GM23338 (cell line): ENCODE data around the gene IGF2BP1. TPM values are rescaled to one million over a fixed set of nuclear protein-coding genes. Genes with fewer than 3 reads are reported as not detected.

ENCODE experiments used
- ATAC-seq: fragments of 200-7000 bp; cut with Tn5 transposase; 3 replicates; pipeline ENCODE4 v1.9.1; 2020
- DNase-seq: peaks from one replicate; pipeline ENCODE4 v3.0.0-alpha.2; 2015; ENCODE audit warnings: low spot score
- H2AFZ ChIP-seq: fragments of 200-600 bp; sonication (generic); 2 replicates; pipeline ENCODE4 v1.8.0; 2016; ENCODE audit warnings: antibody characterized with exemption, mild to moderate bottlenecking, moderate library complexity
- H3F3A ChIP-seq: fragments of 200-600 bp; sonication (generic); replicated peaks from 2 replicates; pipeline ENCODE4 v1.8.0; 2017; ENCODE audit warnings: antibody characterized with exemption, mixed run types, low read depth
- H3K27ac ChIP-seq: fragments of 200-600 bp; sonication (generic); 2 replicates; pipeline ENCODE4 v1.6.1; 2016; ENCODE audit warnings: low read depth
- H3K27me3 ChIP-seq: fragments of 200-600 bp; sonication (generic); 2 replicates; pipeline ENCODE4 v1.8.0; 2016; ENCODE audit warnings: mild to moderate bottlenecking, mixed run types, moderate library complexity; ENCODE audit not compliant: insufficient read depth
- H3K36me3 ChIP-seq: fragments of 200-600 bp; sonication (generic); 2 replicates; pipeline ENCODE4 v1.8.0; 2016; ENCODE audit warnings: mild to moderate bottlenecking; ENCODE audit not compliant: insufficient read depth
- H3K4me1 ChIP-seq: fragments of 200-600 bp; sonication (generic); 2 replicates; pipeline ENCODE4 v1.8.0; 2016; ENCODE audit warnings: mild to moderate bottlenecking, moderate library complexity; ENCODE audit not compliant: insufficient read depth
- H3K4me2 ChIP-seq: fragments of 200-600 bp; sonication (generic); 2 replicates; pipeline ENCODE4 v1.7.1; 2017; ENCODE audit warnings: mixed run types
- H3K4me3 ChIP-seq: fragments of 200-600 bp; sonication (generic); 2 replicates; pipeline ENCODE4 v1.6.1; 2016; ENCODE audit warnings: mixed run types
- H3K79me2 ChIP-seq: fragments of 200-600 bp; sonication (generic); replicated peaks from 2 replicates; pipeline ENCODE4 v1.8.0; 2017; ENCODE audit warnings: mild to moderate bottlenecking; ENCODE audit not compliant: insufficient read depth
- H3K9me2 ChIP-seq: fragments of 200-600 bp; sonication (generic); 2 replicates; pipeline ENCODE4 v1.8.0; 2017; ENCODE audit not compliant: insufficient read depth
- H4K20me1 ChIP-seq: fragments of 200-600 bp; sonication (generic); replicated peaks from 2 replicates; pipeline ENCODE4 v1.8.0; 2017; ENCODE audit warnings: mild to moderate bottlenecking; ENCODE audit not compliant: insufficient read depth
- H3K27ac Mint-ChIP-seq: 2 replicates; pipeline ENCODE4 v1.8.0; 2020; ENCODE audit warnings: inconsistent platforms, mild to moderate bottlenecking, moderate library complexity, mixed read lengths
- H3K27me3 Mint-ChIP-seq: 3 replicates; pipeline ENCODE4 v1.8.0; 2022; ENCODE audit warnings: low read depth, mild to moderate bottlenecking, moderate library complexity, mixed read lengths, inconsistent platforms; ENCODE audit not compliant: insufficient read depth, poor library complexity
- H3K36me3 Mint-ChIP-seq: 3 replicates; pipeline ENCODE4 v1.8.0; 2021; ENCODE audit warnings: low read depth, mild to moderate bottlenecking, inconsistent platforms, moderate library complexity, mixed read lengths
- H3K4me1 Mint-ChIP-seq: 3 replicates; pipeline ENCODE4 v1.8.0; 2020; ENCODE audit warnings: mild to moderate bottlenecking, inconsistent platforms, mixed read lengths
- H3K4me3 Mint-ChIP-seq: 3 replicates; pipeline ENCODE4 v1.8.0; 2021; ENCODE audit warnings: moderate library complexity, mild to moderate bottlenecking, inconsistent platforms, mixed read lengths
- H3K9me3 Mint-ChIP-seq: 3 replicates; pipeline ENCODE4 v1.8.0; 2020; ENCODE audit warnings: moderate library complexity, mild to moderate bottlenecking, inconsistent platforms, mixed read lengths
- CREB1 ChIP-seq: fragments of 250-450 bp; sonication (Bioruptor Pico); IDR thresholded peaks from 2 replicates; pipeline ENCODE4 v1.5.0; 2020; ENCODE audit warnings: low read depth, mild to moderate bottlenecking, moderate library complexity
- EZH2 ChIP-seq: fragments of 200-600 bp; sonication (generic); IDR thresholded peaks from one replicate; pipeline ENCODE4 v1.8.0; 2017; ENCODE audit warnings: antibody characterized with exemption, mild to moderate bottlenecking, low read depth; ENCODE audit not compliant: unreplicated experiment
- EZH2phosphoT487 ChIP-seq: fragments of 200-600 bp; sonication (generic); IDR thresholded peaks from one replicate; pipeline ENCODE4 v1.8.1; 2018; ENCODE audit warnings: antibody characterized with exemption; ENCODE audit not compliant: unreplicated experiment
- JUNB ChIP-seq: IDR thresholded peaks from one replicate; pipeline ENCODE4 v1.6.1; 2016; ENCODE audit warnings: antibody characterized with exemption; ENCODE audit not compliant: unreplicated experiment
- NANOG ChIP-seq: IDR thresholded peaks from 2 replicates; pipeline ENCODE4 v1.6.1; 2016; ENCODE audit warnings: antibody characterized with exemption, borderline replicate concordance
- POLR2AphosphoS5 ChIP-seq: IDR thresholded peaks from 2 replicates; pipeline ENCODE4 v1.6.1; 2016; ENCODE audit warnings: antibody characterized with exemption, low read depth
- STAT1 ChIP-seq: IDR thresholded peaks from one replicate; pipeline ENCODE4 v1.6.1; 2016; ENCODE audit warnings: antibody characterized with exemption; ENCODE audit not compliant: unreplicated experiment
- ZNF114 ChIP-seq: fragments of 250-450 bp; sonication (Bioruptor Pico); IDR thresholded peaks from 2 replicates; pipeline ENCODE4 v1.5.0; 2020; ENCODE audit warnings: mild to moderate bottlenecking, moderate library complexity
- ZNF331 ChIP-seq: fragments of 250-450 bp; sonication (Bioruptor Pico); IDR thresholded peaks from 2 replicates; pipeline ENCODE4 v1.5.0; 2020; ENCODE audit warnings: low read depth, mild to moderate bottlenecking, moderate library complexity
- polyA plus RNA-seq: library from polyadenylated mRNA; unstranded; fragments of >200 nt; fragmentation: Nextera tagmentation; extraction: Ambion mirVana; gene quantifications from 2 replicates; pipeline ENCODE4 v1.2.1, GENCODE V29; 2016
- total RNA-seq: library from RNA; depleted of rRNA; stranded (reverse); fragments of >200 nt; shearing (Covaris generic); gene quantifications from 2 replicates; pipeline ENCODE4 v1.2.3, GENCODE V29; 2014
- TF ChIP-seq, protein P1 (sequence below), 2 experiments: fragments of 200-600 bp in 1 of 2; sonication (generic) in 1 of 2; conservative IDR thresholded peaks; 2 replicates each; pipeline versions ENCODE4 v1.5.1 to v1.6.1; 2016 to 2017; ENCODE audit warnings: antibody characterized with exemption in 2 of 2, low read depth in 2 of 2, mild to moderate bottlenecking in 2 of 2, moderate library complexity in 1 of 2
- TF ChIP-seq, protein P2 (sequence below): IDR thresholded peaks from one replicate; pipeline ENCODE4 v1.6.1; 2018; ENCODE audit warnings: antibody characterized with exemption; ENCODE audit not compliant: unreplicated experiment
- TF ChIP-seq, protein P3 (sequence below): fragments of 250-450 bp; sonication (Bioruptor Pico); IDR thresholded peaks from 2 replicates; pipeline ENCODE4 v1.5.0; 2020; ENCODE audit warnings: mild to moderate bottlenecking, moderate library complexity
- TF ChIP-seq, protein P4 (sequence below): IDR thresholded peaks from 2 replicates; pipeline ENCODE4 v1.6.1; 2016; ENCODE audit warnings: antibody characterized with exemption

The IGF2BP1 gene
- total and polyA plus RNA-seq, 2 experiments from 2014 or later: 68.6 to 249 TPM

DNA sequence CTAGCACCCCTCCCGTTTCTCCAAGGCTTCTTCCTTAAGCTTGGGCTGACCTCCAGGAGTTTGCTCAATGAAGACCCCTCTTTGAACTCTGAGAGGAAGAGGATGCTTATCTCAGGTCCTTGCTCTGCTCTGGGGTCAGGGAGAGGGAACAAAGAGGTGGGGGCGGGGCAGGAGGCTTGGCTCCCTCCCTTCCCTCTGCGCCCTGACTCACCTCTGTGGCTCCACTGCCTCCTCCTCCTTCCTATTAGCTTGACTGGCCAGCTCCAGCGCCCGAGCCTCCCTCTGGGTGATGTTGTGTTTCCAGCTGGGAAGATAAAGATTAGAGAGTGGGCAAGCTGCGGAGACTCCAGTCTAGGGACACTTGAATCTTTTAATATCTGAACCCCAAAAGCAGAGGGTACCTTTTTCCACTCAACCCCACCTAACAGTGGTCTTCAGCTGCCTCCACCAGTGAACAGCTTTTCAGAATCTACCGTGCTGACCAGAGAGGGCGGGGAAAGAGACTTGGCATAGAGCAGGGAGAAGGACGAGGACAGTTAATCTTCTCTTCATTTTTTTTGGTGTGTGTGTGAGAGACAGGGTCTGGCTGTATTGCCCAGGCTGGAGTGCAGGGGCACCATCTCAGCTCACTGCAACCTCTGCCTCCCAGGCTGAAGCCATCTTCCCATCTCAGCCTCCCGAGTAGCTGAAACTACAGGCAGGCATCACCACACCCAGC, 35.5 kb upstream of the IGF2BP1 start:
- no peaks in the 10 kb centered on the region for H3K79me2 ChIP-seq
- Mint-ChIP-seq H3K36me3 (no peaks in the 10 kb centered on the region), H3K27ac (no peak overlapping the region), H3K9me3 (no peaks in the 10 kb centered on the region), H3K4me1 (peaks cover 23% of the 10 kb centered on the region), H3K4me3 (peak overlapping the region; percentile 44), H3K27me3 (peaks cover 23% of the 10 kb centered on the region)
- no peaks in the 10 kb centered on the region for H4K20me1 ChIP-seq
- no peaks in the 10 kb centered on the region for H3K9me2 ChIP-seq
- H2AFZ ChIP-seq: peak overlapping the region; percentile 97
- H3K27ac ChIP-seq: no peak overlapping the region
- TF ChIP-seq POLR2AphosphoS5: no peak
- TF ChIP-seq, protein P1, sequence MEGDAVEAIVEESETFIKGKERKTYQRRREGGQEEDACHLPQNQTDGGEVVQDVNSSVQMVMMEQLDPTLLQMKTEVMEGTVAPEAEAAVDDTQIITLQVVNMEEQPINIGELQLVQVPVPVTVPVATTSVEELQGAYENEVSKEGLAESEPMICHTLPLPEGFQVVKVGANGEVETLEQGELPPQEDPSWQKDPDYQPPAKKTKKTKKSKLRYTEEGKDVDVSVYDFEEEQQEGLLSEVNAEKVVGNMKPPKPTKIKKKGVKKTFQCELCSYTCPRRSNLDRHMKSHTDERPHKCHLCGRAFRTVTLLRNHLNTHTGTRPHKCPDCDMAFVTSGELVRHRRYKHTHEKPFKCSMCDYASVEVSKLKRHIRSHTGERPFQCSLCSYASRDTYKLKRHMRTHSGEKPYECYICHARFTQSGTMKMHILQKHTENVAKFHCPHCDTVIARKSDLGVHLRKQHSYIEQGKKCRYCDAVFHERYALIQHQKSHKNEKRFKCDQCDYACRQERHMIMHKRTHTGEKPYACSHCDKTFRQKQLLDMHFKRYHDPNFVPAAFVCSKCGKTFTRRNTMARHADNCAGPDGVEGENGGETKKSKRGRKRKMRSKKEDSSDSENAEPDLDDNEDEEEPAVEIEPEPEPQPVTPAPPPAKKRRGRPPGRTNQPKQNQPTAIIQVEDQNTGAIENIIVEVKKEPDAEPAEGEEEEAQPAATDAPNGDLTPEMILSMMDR (conservative IDR thresholded peaks at IDR 0.05; ENCODE audit: low read depth in 2 of 2): no peak
- no peak for TF ChIP-seq EZH2
- TF ChIP-seq NANOG: no peak
- TF ChIP-seq, protein P2, sequence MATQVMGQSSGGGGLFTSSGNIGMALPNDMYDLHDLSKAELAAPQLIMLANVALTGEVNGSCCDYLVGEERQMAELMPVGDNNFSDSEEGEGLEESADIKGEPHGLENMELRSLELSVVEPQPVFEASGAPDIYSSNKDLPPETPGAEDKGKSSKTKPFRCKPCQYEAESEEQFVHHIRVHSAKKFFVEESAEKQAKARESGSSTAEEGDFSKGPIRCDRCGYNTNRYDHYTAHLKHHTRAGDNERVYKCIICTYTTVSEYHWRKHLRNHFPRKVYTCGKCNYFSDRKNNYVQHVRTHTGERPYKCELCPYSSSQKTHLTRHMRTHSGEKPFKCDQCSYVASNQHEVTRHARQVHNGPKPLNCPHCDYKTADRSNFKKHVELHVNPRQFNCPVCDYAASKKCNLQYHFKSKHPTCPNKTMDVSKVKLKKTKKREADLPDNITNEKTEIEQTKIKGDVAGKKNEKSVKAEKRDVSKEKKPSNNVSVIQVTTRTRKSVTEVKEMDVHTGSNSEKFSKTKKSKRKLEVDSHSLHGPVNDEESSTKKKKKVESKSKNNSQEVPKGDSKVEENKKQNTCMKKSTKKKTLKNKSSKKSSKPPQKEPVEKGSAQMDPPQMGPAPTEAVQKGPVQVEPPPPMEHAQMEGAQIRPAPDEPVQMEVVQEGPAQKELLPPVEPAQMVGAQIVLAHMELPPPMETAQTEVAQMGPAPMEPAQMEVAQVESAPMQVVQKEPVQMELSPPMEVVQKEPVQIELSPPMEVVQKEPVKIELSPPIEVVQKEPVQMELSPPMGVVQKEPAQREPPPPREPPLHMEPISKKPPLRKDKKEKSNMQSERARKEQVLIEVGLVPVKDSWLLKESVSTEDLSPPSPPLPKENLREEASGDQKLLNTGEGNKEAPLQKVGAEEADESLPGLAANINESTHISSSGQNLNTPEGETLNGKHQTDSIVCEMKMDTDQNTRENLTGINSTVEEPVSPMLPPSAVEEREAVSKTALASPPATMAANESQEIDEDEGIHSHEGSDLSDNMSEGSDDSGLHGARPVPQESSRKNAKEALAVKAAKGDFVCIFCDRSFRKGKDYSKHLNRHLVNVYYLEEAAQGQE: no peak
- TF ChIP-seq ZNF114 (CRISPR knock-in tag): no peak
- TF ChIP-seq, protein P3, sequence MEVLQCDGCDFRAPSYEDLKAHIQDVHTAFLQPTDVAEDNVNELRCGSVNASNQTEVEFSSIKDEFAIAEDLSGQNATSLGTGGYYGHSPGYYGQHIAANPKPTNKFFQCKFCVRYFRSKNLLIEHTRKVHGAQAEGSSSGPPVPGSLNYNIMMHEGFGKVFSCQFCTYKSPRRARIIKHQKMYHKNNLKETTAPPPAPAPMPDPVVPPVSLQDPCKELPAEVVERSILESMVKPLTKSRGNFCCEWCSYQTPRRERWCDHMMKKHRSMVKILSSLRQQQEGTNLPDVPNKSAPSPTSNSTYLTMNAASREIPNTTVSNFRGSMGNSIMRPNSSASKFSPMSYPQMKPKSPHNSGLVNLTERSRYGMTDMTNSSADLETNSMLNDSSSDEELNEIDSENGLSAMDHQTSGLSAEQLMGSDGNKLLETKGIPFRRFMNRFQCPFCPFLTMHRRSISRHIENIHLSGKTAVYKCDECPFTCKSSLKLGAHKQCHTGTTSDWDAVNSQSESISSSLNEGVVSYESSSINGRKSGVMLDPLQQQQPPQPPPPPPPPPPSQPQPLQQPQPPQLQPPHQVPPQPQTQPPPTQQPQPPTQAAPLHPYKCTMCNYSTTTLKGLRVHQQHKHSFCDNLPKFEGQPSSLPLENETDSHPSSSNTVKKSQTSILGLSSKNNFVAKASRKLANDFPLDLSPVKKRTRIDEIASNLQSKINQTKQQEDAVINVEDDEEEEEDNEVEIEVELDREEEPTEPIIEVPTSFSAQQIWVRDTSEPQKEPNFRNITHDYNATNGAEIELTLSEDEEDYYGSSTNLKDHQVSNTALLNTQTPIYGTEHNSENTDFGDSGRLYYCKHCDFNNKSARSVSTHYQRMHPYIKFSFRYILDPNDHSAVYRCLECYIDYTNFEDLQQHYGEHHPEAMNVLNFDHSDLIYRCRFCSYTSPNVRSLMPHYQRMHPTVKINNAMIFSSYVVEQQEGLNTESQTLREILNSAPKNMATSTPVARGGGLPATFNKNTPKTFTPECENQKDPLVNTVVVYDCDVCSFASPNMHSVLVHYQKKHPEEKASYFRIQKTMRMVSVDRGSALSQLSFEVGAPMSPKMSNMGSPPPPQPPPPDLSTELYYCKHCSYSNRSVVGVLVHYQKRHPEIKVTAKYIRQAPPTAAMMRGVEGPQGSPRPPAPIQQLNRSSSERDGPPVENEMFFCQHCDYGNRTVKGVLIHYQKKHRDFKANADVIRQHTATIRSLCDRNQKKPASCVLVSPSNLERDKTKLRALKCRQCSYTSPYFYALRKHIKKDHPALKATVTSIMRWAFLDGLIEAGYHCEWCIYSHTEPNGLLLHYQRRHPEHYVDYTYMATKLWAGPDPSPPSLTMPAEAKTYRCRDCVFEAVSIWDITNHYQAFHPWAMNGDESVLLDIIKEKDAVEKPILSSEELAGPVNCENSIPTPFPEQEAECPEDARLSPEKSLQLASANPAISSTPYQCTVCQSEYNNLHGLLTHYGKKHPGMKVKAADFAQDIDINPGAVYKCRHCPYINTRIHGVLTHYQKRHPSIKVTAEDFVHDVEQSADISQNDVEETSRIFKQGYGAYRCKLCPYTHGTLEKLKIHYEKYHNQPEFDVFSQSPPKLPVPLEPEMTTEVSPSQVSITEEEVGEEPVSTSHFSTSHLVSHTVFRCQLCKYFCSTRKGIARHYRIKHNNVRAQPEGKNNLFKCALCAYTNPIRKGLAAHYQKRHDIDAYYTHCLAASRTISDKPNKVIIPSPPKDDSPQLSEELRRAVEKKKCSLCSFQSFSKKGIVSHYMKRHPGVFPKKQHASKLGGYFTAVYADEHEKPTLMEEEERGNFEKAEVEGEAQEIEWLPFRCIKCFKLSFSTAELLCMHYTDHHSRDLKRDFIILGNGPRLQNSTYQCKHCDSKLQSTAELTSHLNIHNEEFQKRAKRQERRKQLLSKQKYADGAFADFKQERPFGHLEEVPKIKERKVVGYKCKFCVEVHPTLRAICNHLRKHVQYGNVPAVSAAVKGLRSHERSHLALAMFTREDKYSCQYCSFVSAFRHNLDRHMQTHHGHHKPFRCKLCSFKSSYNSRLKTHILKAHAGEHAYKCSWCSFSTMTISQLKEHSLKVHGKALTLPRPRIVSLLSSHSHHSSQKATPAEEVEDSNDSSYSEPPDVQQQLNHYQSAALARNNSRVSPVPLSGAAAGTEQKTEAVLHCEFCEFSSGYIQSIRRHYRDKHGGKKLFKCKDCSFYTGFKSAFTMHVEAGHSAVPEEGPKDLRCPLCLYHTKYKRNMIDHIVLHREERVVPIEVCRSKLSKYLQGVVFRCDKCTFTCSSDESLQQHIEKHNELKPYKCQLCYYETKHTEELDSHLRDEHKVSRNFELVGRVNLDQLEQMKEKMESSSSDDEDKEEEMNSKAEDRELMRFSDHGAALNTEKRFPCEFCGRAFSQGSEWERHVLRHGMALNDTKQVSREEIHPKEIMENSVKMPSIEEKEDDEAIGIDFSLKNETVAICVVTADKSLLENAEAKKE (CRISPR knock-in tag): no peak
- TF ChIP-seq JUNB: no peak
- TF ChIP-seq, protein P4, sequence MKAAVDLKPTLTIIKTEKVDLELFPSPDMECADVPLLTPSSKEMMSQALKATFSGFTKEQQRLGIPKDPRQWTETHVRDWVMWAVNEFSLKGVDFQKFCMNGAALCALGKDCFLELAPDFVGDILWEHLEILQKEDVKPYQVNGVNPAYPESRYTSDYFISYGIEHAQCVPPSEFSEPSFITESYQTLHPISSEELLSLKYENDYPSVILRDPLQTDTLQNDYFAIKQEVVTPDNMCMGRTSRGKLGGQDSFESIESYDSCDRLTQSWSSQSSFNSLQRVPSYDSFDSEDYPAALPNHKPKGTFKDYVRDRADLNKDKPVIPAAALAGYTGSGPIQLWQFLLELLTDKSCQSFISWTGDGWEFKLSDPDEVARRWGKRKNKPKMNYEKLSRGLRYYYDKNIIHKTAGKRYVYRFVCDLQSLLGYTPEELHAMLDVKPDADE: no peak
- TF ChIP-seq EZH2phosphoT487: no peak
- no peak for TF ChIP-seq STAT1
- TF ChIP-seq ZNF331: no peak
- TF ChIP-seq CREB1: no peak
- H3K4me2 ChIP-seq: peak overlapping the region; percentile 72
- ATAC-seq (peak; percentile 90), DNase-seq (peak; percentile 73)
- H3K4me1 ChIP-seq: peaks cover 14% of the 10 kb centered on the region
- H3K36me3 ChIP-seq: no peaks in the 10 kb centered on the region
- H3F3A ChIP-seq: 0 out of 2 replicates have a peak, but pooled peaks cover 16% of the 10 kb centered on the region
- H3K27me3 ChIP-seq: no peaks in the 10 kb centered on the region
- peak overlapping the region; percentile 41; the same call in 1 of the 2 replicates for H3K4me3 ChIP-seq
